Choroid plexus epithelial cell (primary cell): ENCODE results near the gene ZCCHC4.
"Not testable (repeated sequence)": the region's sequence is repeated elsewhere in the genome, so short reads cannot be mapped to it uniquely, and the experiment has no call there.

Experiments
- DNase-seq: peaks from one replicate; pipeline ENCODE4 v3.0.0-alpha.2; 2010; ENCODE audit warnings: low read depth
- H3K4me3 ChIP-seq: 2 replicates; pipeline ENCODE4 v1.5.1; 2011; ENCODE audit warnings: low read depth, mild to moderate bottlenecking, control low read depth, low read length, moderate library complexity
- CTCF ChIP-seq: conservative IDR thresholded peaks from 2 replicates; pipeline ENCODE4 v1.5.1; 2011; ENCODE audit warnings: low read depth, mild to moderate bottlenecking, control low read depth, inconsistent platforms, low read length, moderate library complexity

The ZCCHC4 gene

GRCh38 chr4:25358515-25359275 is 46.1 kb downstream of the ZCCHC4 start:
- no peak for TF ChIP-seq CTCF
- no peak for DNase-seq
- no peak overlapping the region for H3K4me3 ChIP-seq

- no peak for TF ChIP-seq CTCF
- DNase-seq: no peak
- H3K4me3 ChIP-seq: no peak overlapping the region
Measured at GRCh38 chr4:25361253-25361652, 48.7 kb downstream of the ZCCHC4 start.

- peak; percentile 66 for TF ChIP-seq CTCF
- DNase-seq: peak; percentile 77
- no peak overlapping the region for H3K4me3 ChIP-seq
Measured at GRCh38 chr4:25367004-25367621, 54.5 kb downstream of the ZCCHC4 start.

- DNase-seq: no peak
- no peak for TF ChIP-seq CTCF
- no peak overlapping the region for H3K4me3 ChIP-seq
Measured at GRCh38 chr4:25367877-25368276, 55.3 kb downstream of the ZCCHC4 start.

GRCh38 chr4:25368315-25368714 is 55.7 kb downstream of the ZCCHC4 start:
- TF ChIP-seq CTCF: no peak

GRCh38 chr4:25370242-25370641 is 57.7 kb downstream of the ZCCHC4 start:
- no peak for TF ChIP-seq CTCF
- no peak for DNase-seq
- H3K4me3 ChIP-seq: no peak overlapping the region

More at GRCh38 chr4:25368315-25368714, 55.7 kb downstream of the ZCCHC4 start:
- DNase-seq: peak; percentile 16
- no peak overlapping the region for H3K4me3 ChIP-seq

- DNase-seq, H3K4me3 ChIP-seq: not testable (repeated sequence)
Measured at GRCh38 chr4:25372549-25372948, 60.0 kb downstream of the ZCCHC4 start.
